BE2C (cell line): ENCODE measurements around the gene DLG3.
"Not testable (repeated sequence)": the region's sequence is repeated elsewhere in the genome, so short reads cannot be mapped to it uniquely, and the experiment has no call there.

Experiments used
- DNase-seq: peaks from one replicate; pipeline ENCODE4 v3.0.0-alpha.2; 2020
- H3K27me3 ChIP-seq: fragments of 250-450 bp; sonication (Bioruptor Pico); 2 replicates; pipeline ENCODE4 v1.5.1; 2020; ENCODE audit warnings: mild to moderate bottlenecking
- H3K36me3 ChIP-seq: fragments of 250-450 bp; sonication (Bioruptor Pico); 2 replicates; pipeline ENCODE4 v1.5.1; 2020; ENCODE audit warnings: mild to moderate bottlenecking
- H3K4me1 ChIP-seq: fragments of 250-450 bp; sonication (Bioruptor Pico); 2 replicates; pipeline ENCODE4 v1.5.1; 2020
- H3K4me3 ChIP-seq: 2 replicates; pipeline ENCODE4 v1.5.1; 2011; ENCODE audit warnings: low read depth, low read length
- H3K9me3 ChIP-seq: fragments of 250-450 bp; sonication (Bioruptor Pico); 2 replicates; pipeline ENCODE4 v1.5.1; 2020
- CTCF ChIP-seq: IDR thresholded peaks from 2 replicates; pipeline ENCODE4 v1.5.1; 2012; ENCODE audit warnings: mild to moderate bottlenecking, low read depth, low read length

The DLG3 gene

DNA sequence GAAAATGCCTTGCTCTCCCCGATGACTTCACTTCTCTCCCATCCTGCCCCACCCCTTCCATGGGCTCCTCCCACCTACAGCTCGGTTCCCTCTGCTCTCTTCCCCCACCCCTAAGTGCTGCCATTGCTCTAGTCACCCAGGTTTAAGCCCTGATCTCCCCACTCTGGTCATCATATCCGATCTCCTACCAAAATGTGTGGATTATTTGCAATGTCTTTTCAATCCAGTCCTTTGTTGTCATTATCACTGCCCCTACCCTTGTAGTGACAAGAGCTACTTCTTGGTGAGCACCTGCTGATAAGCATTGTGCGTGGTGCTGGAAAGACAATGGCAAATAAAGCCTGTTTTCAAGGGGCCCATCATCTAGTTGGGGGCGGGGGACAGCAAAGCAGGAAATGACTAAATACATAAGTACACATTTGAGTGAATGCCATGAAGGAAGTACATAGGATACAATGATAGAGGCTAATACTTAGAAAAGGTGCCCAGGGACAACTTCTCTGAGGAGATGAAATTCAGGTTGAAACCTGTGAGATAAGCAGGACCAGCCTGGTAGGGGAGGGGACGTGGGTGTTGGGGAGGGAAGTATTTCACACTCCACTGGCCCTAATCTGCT lies 63.8 kb downstream of the DLG3 start:
- H3K9me3 ChIP-seq = no peaks in the 10 kb centered on the region
- no peaks in the 10 kb centered on the region for H3K27me3 ChIP-seq
- no peak overlapping the region for H3K4me3 ChIP-seq
- no peak for DNase-seq
- H3K4me1 ChIP-seq = no peaks in the 10 kb centered on the region
- TF ChIP-seq CTCF = no peak
- H3K36me3 ChIP-seq = no peaks in the 10 kb centered on the region

- H3K4me1 ChIP-seq = no peaks in the 10 kb centered on the region
- DNase-seq = no peak
Observed at GRCh38 chrX:70509078-70509477, 64.4 kb downstream of the DLG3 start.

DNA sequence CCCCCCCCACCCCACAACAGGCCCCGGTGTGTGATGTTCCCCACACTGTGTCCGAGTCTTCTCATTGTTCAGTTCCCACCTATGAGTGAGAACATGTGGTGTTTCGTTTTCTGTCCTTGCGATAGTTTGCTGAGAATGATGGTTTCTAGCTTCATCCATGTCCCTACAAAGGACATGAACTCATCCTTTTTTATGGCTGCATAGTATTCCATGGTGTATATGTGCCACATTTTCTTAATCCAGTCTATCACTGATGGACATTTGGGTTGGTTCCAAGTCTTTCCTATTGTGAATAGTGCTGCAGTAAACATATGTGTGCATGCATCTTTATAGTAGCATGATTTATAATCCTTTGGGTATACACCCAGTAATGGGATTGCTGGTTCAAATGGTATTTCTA lies 70.6 kb downstream of the DLG3 start:
- not testable (repeated sequence) for H3K4me3 ChIP-seq, H3K9me3 ChIP-seq, H3K4me1 ChIP-seq, H3K36me3 ChIP-seq, DNase-seq, H3K27me3 ChIP-seq

More at GRCh38 chrX:70509078-70509477, 64.4 kb downstream of the DLG3 start:
- Histone ChIP-seq H3K27me3 (no peaks in the 10 kb centered on the region), H3K9me3 (no peaks in the 10 kb centered on the region), H3K4me3 (no peak overlapping the region), H3K36me3 (no peaks in the 10 kb centered on the region)
- TF ChIP-seq CTCF = no peak

DNA sequence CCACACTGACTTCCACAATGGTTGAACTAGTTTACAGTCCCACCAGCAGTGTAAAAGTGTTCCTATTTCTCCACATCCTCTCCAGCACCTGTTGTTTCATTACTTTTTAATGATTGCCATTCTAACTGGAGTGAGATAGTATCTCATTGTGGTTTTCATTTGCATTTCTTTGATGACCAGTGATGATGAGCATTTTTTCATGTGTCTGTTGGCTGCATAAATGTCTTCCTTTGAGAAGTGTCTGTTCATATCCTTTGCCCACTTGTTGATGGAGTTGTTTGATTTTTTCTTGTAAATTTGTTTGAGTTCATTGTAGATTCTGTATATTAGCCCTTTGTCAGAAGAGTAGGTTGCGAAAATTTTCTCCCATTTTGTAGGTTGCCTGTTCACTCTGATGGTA lies 71.1 kb downstream of the DLG3 start:
- H3K27me3 ChIP-seq, H3K36me3 ChIP-seq, H3K9me3 ChIP-seq, H3K4me3 ChIP-seq, H3K4me1 ChIP-seq, DNase-seq: not testable (repeated sequence)

DNA sequence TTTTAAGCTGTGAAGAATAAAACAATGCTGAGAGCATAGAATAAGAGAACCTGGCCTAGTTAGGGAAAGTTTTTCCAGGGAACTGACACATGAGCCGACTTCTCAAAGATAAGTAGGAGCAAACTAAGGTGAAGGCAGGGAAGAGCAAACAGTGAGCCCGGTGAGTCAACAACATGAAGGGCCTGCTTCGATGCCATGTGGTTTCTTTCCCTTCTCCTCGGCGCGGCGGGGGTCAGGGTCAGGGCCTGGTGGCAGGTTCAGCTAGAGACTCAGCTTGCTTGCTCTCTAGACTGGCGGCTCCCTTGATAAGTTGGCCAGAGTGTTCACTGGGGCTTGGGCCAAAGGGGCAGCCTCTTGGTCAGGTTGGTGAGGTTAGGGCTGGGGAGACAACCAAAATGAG lies 81.1 kb downstream of the DLG3 start:
- Histone ChIP-seq H3K36me3 (no peaks in the 10 kb centered on the region), H3K27me3 (no peaks in the 10 kb centered on the region), H3K4me3 (no peak overlapping the region), H3K9me3 (no peaks in the 10 kb centered on the region), H3K4me1 (no peaks in the 10 kb centered on the region)
- no peak for DNase-seq
- TF ChIP-seq CTCF = no peak

DNA sequence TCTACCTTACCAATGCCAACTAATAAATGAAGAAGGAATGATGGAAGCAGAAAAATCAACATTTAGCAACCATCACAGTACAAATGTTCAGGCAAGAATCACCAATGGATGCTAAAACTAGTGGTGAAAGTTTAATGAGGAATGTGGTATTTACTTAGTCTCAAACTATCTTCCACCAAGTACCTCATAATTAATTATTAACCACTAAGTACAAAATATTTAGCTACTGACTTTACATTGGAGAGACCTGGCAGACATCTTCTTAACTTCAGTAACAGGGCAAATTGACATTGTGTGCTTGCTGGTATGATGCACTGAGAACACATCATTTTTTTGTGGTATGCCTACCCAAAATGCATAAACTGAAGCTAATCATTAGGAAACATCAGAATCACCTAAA lies 82.4 kb downstream of the DLG3 start:
- Histone ChIP-seq H3K4me3 (no peak overlapping the region), H3K9me3 (no peaks in the 10 kb centered on the region), H3K4me1 (no peaks in the 10 kb centered on the region), H3K27me3 (no peaks in the 10 kb centered on the region), H3K36me3 (no peaks in the 10 kb centered on the region)
- no peak for DNase-seq
- no peak for TF ChIP-seq CTCF

DNA sequence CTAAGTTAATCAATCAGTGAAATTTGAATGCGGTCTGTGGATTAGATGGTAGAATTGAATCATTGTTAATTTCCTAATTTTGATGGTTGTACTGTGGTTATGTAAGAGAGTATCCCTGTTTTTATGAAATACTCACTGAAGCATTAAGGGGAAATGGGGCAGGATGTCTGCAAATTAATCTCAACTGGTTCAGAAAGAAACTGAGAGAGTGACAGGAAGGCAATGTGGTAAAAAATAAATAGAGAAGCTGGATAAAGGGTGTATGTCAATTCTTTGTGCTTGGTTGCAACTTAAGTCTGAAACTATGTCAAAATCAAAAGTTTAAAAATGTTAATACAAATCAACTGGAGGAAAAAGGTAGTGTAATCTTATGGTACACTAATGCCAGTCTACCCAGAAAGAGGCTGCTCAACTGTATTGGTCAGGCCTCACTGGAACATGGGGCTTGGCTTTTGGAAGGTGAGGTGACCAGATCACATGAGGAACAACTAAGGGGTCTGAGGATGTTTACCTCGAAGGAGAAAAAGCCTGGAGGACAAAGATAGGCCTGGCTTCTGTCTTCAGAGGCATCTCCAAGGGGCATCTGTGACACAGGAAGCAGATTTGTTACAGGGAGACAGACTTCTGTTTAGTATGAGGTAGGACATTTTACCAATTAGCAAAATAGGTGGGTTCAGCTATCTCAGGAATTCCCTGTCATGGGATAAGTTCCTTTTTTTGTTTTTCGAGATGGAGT lies 83.1 kb downstream of the DLG3 start:
- DNase-seq = no peak
- H3K4me1 ChIP-seq = no peaks in the 10 kb centered on the region
- no peaks in the 10 kb centered on the region for H3K9me3 ChIP-seq
- no peak overlapping the region for H3K4me3 ChIP-seq
- H3K27me3 ChIP-seq = no peaks in the 10 kb centered on the region
- no peaks in the 10 kb centered on the region for H3K36me3 ChIP-seq
- no peak for TF ChIP-seq CTCF
